ENCODE results near the gene MYCBP2. TPM values are rescaled to one million over a fixed set of nuclear protein-coding genes. Genes with fewer than 3 reads are reported as not detected.
A peak's percentile ranks its signal among the peaks of the same experiment; 100 is the strongest.

The MYCBP2 gene
- total and polyA plus RNA-seq, 4 experiments from 2014 or later, result 13.3 to 197 (median 118) TPM

GRCh38 chr13:77118134-77118533 is 208.8 kb downstream of the MYCBP2 start:
- ChIA-PET POLR2A (ENCODE audit: partially characterized antibody) (interaction anchor here (0.8 kb wide), 1 partner anchor 74 kb away, joined by 3 read pairs; no protein-coding TSS in a partner anchor), CTCF (ENCODE audit: partially characterized antibody) (no interaction called here)
- Histone ChIP-seq H3K27me3 (ENCODE audit: insufficient read depth, low read length) (no peaks in the 10 kb centered on the region), H3K27ac (ENCODE audit: low read depth, low read length) (no peak overlapping the region), H3K4me1 (ENCODE audit: insufficient read depth, low read length) (no peaks in the 10 kb centered on the region), H3K4me3 (ENCODE audit: low read length in 2 of 2) (no peak overlapping the region), H3K9me3 (ENCODE audit: control insufficient read depth in 1 of 2, low read length in 2 of 2) (no peaks in the 10 kb centered on the region), H3K36me3 (ENCODE audit: insufficient read depth, low read length) (peaks cover 9% of the 10 kb centered on the region)
- DNase-seq, result no peak
- intact Hi-C loops (cut with micrococcal nuclease), result no loop called here
- Mint-ChIP-seq H3K9me3 (peaks cover 0 to under 1% (median 0%) of the 10 kb centered on the region in 8 donors), H3K27me3 (no peaks in the 10 kb centered on the region), H3K4me3 (no peak overlapping the region), H3K4me1 (no peaks in the 10 kb centered on the region), H3K27ac (no peak overlapping the region), H3K36me3 (peaks cover 42 to 53% of the 10 kb centered on the region in 2 donors)

GRCh38 chr13:77114271-77114670 is 212.6 kb downstream of the MYCBP2 start:
- peaks cover 0 to 3% (median 0%) of the 10 kb centered on the region in 4 donors for H3K4me1 Mint-ChIP-seq
- no peak overlapping the region for H3K27ac ChIP-seq (ENCODE audit: low read depth, low read length)
- no peaks in the 10 kb centered on the region for H3K27me3 ChIP-seq (ENCODE audit: insufficient read depth, low read length)
- intact Hi-C loops (cut with micrococcal nuclease), result no loop called here
- no peak overlapping the region for H3K27ac Mint-ChIP-seq
- no peak for DNase-seq
- peaks cover 5% of the 10 kb centered on the region for H3K36me3 ChIP-seq (ENCODE audit: insufficient read depth, low read length)
- H3K4me3 Mint-ChIP-seq, result no peak overlapping the region
- peaks cover 0 to 24% (median 15%) of the 10 kb centered on the region in 8 donors for H3K9me3 Mint-ChIP-seq
- H3K36me3 Mint-ChIP-seq, result peaks cover 65 to 66% of the 10 kb centered on the region in 2 donors
- no peak overlapping the region for H3K4me3 ChIP-seq (ENCODE audit: low read length in 2 of 2)
- no peaks in the 10 kb centered on the region for H3K27me3 Mint-ChIP-seq
- ChIA-PET CTCF (ENCODE audit: partially characterized antibody) (no interaction called here), POLR2A (ENCODE audit: partially characterized antibody) (no interaction called here)
- no peaks in the 10 kb centered on the region for H3K9me3 ChIP-seq (ENCODE audit: control insufficient read depth in 1 of 2, low read length in 2 of 2)
- H3K4me1 ChIP-seq (ENCODE audit: insufficient read depth, low read length), result no peaks in the 10 kb centered on the region

GRCh38 chr13:77113496-77113895 is 213.4 kb downstream of the MYCBP2 start:
- no peak overlapping the region for H3K4me3 Mint-ChIP-seq

GRCh38 chr13:77105051-77105450 is 221.8 kb downstream of the MYCBP2 start:
- Mint-ChIP-seq H3K4me1 (peaks cover 0 to 2% (median under 1%) of the 10 kb centered on the region in 4 donors), H3K27ac (peak overlapping the region in 1 of 7 donors; percentile 57), H3K9me3 (peaks cover 0 to 3% (median 0%) of the 10 kb centered on the region in 8 donors), H3K4me3 (no peak overlapping the region), H3K36me3 (peaks cover 20 to 27% of the 10 kb centered on the region in 2 donors), H3K27me3 (no peaks in the 10 kb centered on the region)
- H3K36me3 ChIP-seq (ENCODE audit: insufficient read depth, low read length), result no peaks in the 10 kb centered on the region
- intact Hi-C loops (cut with micrococcal nuclease), result no loop called here
- H3K27ac ChIP-seq (ENCODE audit: low read depth, low read length), result no peak overlapping the region
- no peak overlapping the region for H3K4me3 ChIP-seq (ENCODE audit: low read length in 2 of 2)
- no peaks in the 10 kb centered on the region for H3K27me3 ChIP-seq (ENCODE audit: insufficient read depth, low read length)
- ChIA-PET POLR2A (ENCODE audit: partially characterized antibody) (no interaction called here), CTCF (ENCODE audit: partially characterized antibody) (no interaction called here)
- no peak for DNase-seq
- no peaks in the 10 kb centered on the region for H3K9me3 ChIP-seq (ENCODE audit: control insufficient read depth in 1 of 2, low read length in 2 of 2)
- H3K4me1 ChIP-seq (ENCODE audit: insufficient read depth, low read length), result no peaks in the 10 kb centered on the region

More at GRCh38 chr13:77113496-77113895, 213.4 kb downstream of the MYCBP2 start:
- no peak overlapping the region for H3K4me3 ChIP-seq (ENCODE audit: low read length in 2 of 2)
- H3K27ac ChIP-seq (ENCODE audit: low read depth, low read length), result no peak overlapping the region
- peaks cover 65 to 67% of the 10 kb centered on the region in 2 donors for H3K36me3 Mint-ChIP-seq
- H3K27me3 Mint-ChIP-seq, result no peaks in the 10 kb centered on the region
- DNase-seq, result no peak
- H3K36me3 ChIP-seq (ENCODE audit: insufficient read depth, low read length), result peaks cover 5% of the 10 kb centered on the region
- peaks cover 0 to 24% (median 15%) of the 10 kb centered on the region in 8 donors for H3K9me3 Mint-ChIP-seq
- H3K27ac Mint-ChIP-seq, result peak overlapping the region in 2 of 7 donors; percentile 27 to 38
- no peaks in the 10 kb centered on the region for H3K27me3 ChIP-seq (ENCODE audit: insufficient read depth, low read length)
- peaks cover 0 to 3% (median 0%) of the 10 kb centered on the region in 4 donors for H3K4me1 Mint-ChIP-seq
- H3K9me3 ChIP-seq (ENCODE audit: control insufficient read depth in 1 of 2, low read length in 2 of 2), result no peaks in the 10 kb centered on the region
- ChIA-PET POLR2A (ENCODE audit: partially characterized antibody) (interaction anchor here (0.9 kb wide), 1 partner anchor 87 kb away, joined by 3 read pairs; no protein-coding TSS in a partner anchor), CTCF (ENCODE audit: partially characterized antibody) (interaction anchor here (1.0 kb wide), 1 partner anchor 134 kb away, joined by 3 read pairs; no protein-coding TSS in a partner anchor)
- intact Hi-C loops (cut with micrococcal nuclease), result no loop called here
- no peaks in the 10 kb centered on the region for H3K4me1 ChIP-seq (ENCODE audit: insufficient read depth, low read length)

- H3K36me3 ChIP-seq (ENCODE audit: insufficient read depth, low read length), result peaks cover 11% of the 10 kb centered on the region
- no peaks in the 10 kb centered on the region for H3K27me3 Mint-ChIP-seq
- ChIA-PET CTCF (ENCODE audit: partially characterized antibody) (no interaction called here), POLR2A (ENCODE audit: partially characterized antibody) (no interaction called here)
- no peak overlapping the region for H3K4me3 ChIP-seq (ENCODE audit: low read length in 2 of 2)
- peaks cover 41 to 48% of the 10 kb centered on the region in 2 donors for H3K36me3 Mint-ChIP-seq
- H3K4me1 ChIP-seq (ENCODE audit: insufficient read depth, low read length), result no peaks in the 10 kb centered on the region
- H3K4me1 Mint-ChIP-seq, result no peaks in the 10 kb centered on the region
- H3K27ac ChIP-seq (ENCODE audit: low read depth, low read length), result no peak overlapping the region
- H3K27ac Mint-ChIP-seq, result no peak overlapping the region
- intact Hi-C loops (cut with micrococcal nuclease), result no loop called here
- DNase-seq, result no peak
- no peak overlapping the region for H3K4me3 Mint-ChIP-seq
- H3K27me3 ChIP-seq (ENCODE audit: insufficient read depth, low read length), result no peaks in the 10 kb centered on the region
- H3K9me3 ChIP-seq (ENCODE audit: control insufficient read depth in 1 of 2, low read length in 2 of 2), result no peaks in the 10 kb centered on the region
- H3K9me3 Mint-ChIP-seq, result peaks cover 0 to 1% (median 0%) of the 10 kb centered on the region in 8 donors
These were observed 227.5 kb downstream of the MYCBP2 start for GRCh38 chr13:77099415-77099814.

- intact Hi-C loops (cut with micrococcal nuclease), result no loop called here
- H3K9me3 ChIP-seq (ENCODE audit: control insufficient read depth in 1 of 2, low read length in 2 of 2), result no peaks in the 10 kb centered on the region
- peaks cover 55 to 68% of the 10 kb centered on the region in 2 donors for H3K36me3 Mint-ChIP-seq
- CTCF ChIA-PET (ENCODE audit: partially characterized antibody), result no interaction called here
- no peak overlapping the region for H3K4me3 ChIP-seq (ENCODE audit: low read length in 2 of 2)
- H3K4me3 Mint-ChIP-seq, result no peak overlapping the region
- H3K4me1 ChIP-seq (ENCODE audit: insufficient read depth, low read length), result no peaks in the 10 kb centered on the region
- no peak for DNase-seq
- no peaks in the 10 kb centered on the region for H3K4me1 Mint-ChIP-seq
- POLR2A ChIA-PET (ENCODE audit: partially characterized antibody), result no interaction called here
- H3K27me3 Mint-ChIP-seq, result no peaks in the 10 kb centered on the region
- no peaks in the 10 kb centered on the region for H3K27me3 ChIP-seq (ENCODE audit: insufficient read depth, low read length)
- H3K27ac ChIP-seq (ENCODE audit: low read depth, low read length), result no peak overlapping the region
- peaks cover 0 to 1% (median 0%) of the 10 kb centered on the region in 8 donors for H3K9me3 Mint-ChIP-seq
- H3K36me3 ChIP-seq (ENCODE audit: insufficient read depth, low read length), result peaks cover 15% of the 10 kb centered on the region
- no peak overlapping the region for H3K27ac Mint-ChIP-seq
These were observed 231.6 kb downstream of the MYCBP2 start for GRCh38 chr13:77095288-77095687.

- Mint-ChIP-seq H3K36me3 (peaks cover 55 to 69% of the 10 kb centered on the region in 2 donors), H3K27me3 (no peaks in the 10 kb centered on the region), H3K4me1 (no peaks in the 10 kb centered on the region), H3K27ac (no peak overlapping the region), H3K4me3 (no peak overlapping the region), H3K9me3 (peaks cover 0 to 1% (median 0%) of the 10 kb centered on the region in 8 donors)
- ChIA-PET CTCF (ENCODE audit: partially characterized antibody) (no interaction called here), POLR2A (ENCODE audit: partially characterized antibody) (no interaction called here)
- no peaks in the 10 kb centered on the region for H3K4me1 ChIP-seq (ENCODE audit: insufficient read depth, low read length)
- no peaks in the 10 kb centered on the region for H3K9me3 ChIP-seq (ENCODE audit: control insufficient read depth in 1 of 2, low read length in 2 of 2)
- H3K27ac ChIP-seq (ENCODE audit: low read depth, low read length), result no peak overlapping the region
- no peak for DNase-seq
- intact Hi-C loops (cut with micrococcal nuclease), result no loop called here
- H3K36me3 ChIP-seq (ENCODE audit: insufficient read depth, low read length), result peaks cover 15% of the 10 kb centered on the region
- no peak overlapping the region for H3K4me3 ChIP-seq (ENCODE audit: low read length in 2 of 2)
- no peaks in the 10 kb centered on the region for H3K27me3 ChIP-seq (ENCODE audit: insufficient read depth, low read length)
These were observed 232.1 kb downstream of the MYCBP2 start for GRCh38 chr13:77094773-77095172.
